HG03097 (cell line): Measurements from ENCODE around the gene CDNF.

Source experiments
- ATAC-seq: cut with Tn5 transposase; IDR thresholded peaks from one replicate; pipeline ENCODE4 v1.9.1; 2021; ENCODE audit not compliant: unreplicated experiment, low FRiP score

CDNF gene

GRCh38 chr10:14801723-14802122 is 36.1 kb downstream of the CDNF start:
- no peak for ATAC-seq

GRCh38 chr10:14800397-14800796 is 37.4 kb downstream of the CDNF start:
- ATAC-seq, result no peak

- ATAC-seq, result no peak
Measured at GRCh38 chr10:14798636-14799035, 39.2 kb downstream of the CDNF start.

GRCh38 chr10:14787938-14788337 is 49.9 kb downstream of the CDNF start:
- no peak for ATAC-seq

GRCh38 chr10:14784459-14785055 is 53.3 kb downstream of the CDNF start:
- no peak for ATAC-seq

- no peak for ATAC-seq
Measured at GRCh38 chr10:14782691-14783363, 55.0 kb downstream of the CDNF start.

GRCh38 chr10:14781763-14782162 is 56.1 kb downstream of the CDNF start:
- no peak for ATAC-seq

- ATAC-seq, result no peak
Measured at GRCh38 chr10:14779001-14779651, 58.7 kb downstream of the CDNF start.

GRCh38 chr10:14776546-14776945 is 61.3 kb downstream of the CDNF start:
- ATAC-seq, result no peak

GRCh38 chr10:14775656-14776055 is 62.2 kb downstream of the CDNF start:
- no peak for ATAC-seq

GRCh38 chr10:14774797-14775196 is 63.0 kb downstream of the CDNF start, which contains the start of gene FAM107B:
FAM107B (minus strand) TSS chr10:14774897; CDS start chr10:14774663, 234 bp downstream.
- ATAC-seq, result no peak

GRCh38 chr10:14774214-14774580 is 63.6 kb downstream of the CDNF start:
- no peak for ATAC-seq

- ATAC-seq, result no peak
Measured at GRCh38 chr10:14773551-14774213, 64.2 kb downstream of the CDNF start.

- ATAC-seq, result no peak
Measured at GRCh38 chr10:14772399-14772798, 65.4 kb downstream of the CDNF start.

GRCh38 chr10:14770927-14771326 is 66.9 kb downstream of the CDNF start:
- ATAC-seq, result no peak
